NOMO-1 treated with DMSO at 0.1 percent for 48 hours (cell line): ENCODE data around the gene NUP85.
A peak's percentile ranks its signal among the peaks of the same experiment; 100 is the strongest.
"Not testable (repeated sequence)": the region's sequence is repeated elsewhere in the genome, so short reads cannot be mapped to it uniquely, and the experiment has no call there.

Experiments used
- DNase-seq: peaks from one replicate; lab custom pipeline; 2025; ENCODE audit not compliant: unreplicated experiment; lab: John Stamatoyannopoulos, UW

Gene NUP85

GRCh38 chr17:75266316-75267152 is 61.1 kb downstream of the NUP85 start:
- no peak for DNase-seq

GRCh38 chr17:75267153-75267410 is 61.6 kb downstream of the NUP85 start:
- DNase-seq, result no peak

GRCh38 chr17:75267411-75268232 is 62.1 kb downstream of the NUP85 start:
- no peak for DNase-seq

- DNase-seq, result no peak
These were observed 64.4 kb downstream of the NUP85 start for GRCh38 chr17:75269844-75270217.

- peak; percentile 70 for DNase-seq
These were observed 64.9 kb downstream of the NUP85 start for GRCh38 chr17:75270218-75270965.

- DNase-seq, result no peak
These were observed 65.4 kb downstream of the NUP85 start, which contains the start of gene MIF4GD for GRCh38 chr17:75270966-75271232. Gene MIF4GD (minus strand): TSS chr17:75271231. CDS start chr17:75270195, 1,036 bp downstream.

GRCh38 chr17:75271233-75271954 is 65.9 kb downstream of the NUP85 start:
- peak; percentile 73 for DNase-seq

- DNase-seq, result no peak
These were observed 66.7 kb downstream of the NUP85 start for GRCh38 chr17:75271955-75272847.

- no peak for DNase-seq
These were observed 67.3 kb downstream of the NUP85 start for GRCh38 chr17:75272848-75273184.

- no peak for DNase-seq
These were observed 68.7 kb downstream of the NUP85 start for GRCh38 chr17:75273977-75274708.

- no peak for DNase-seq
These were observed 72.2 kb downstream of the NUP85 start for GRCh38 chr17:75277664-75278071.

GRCh38 chr17:75280189-75280588 is 74.7 kb downstream of the NUP85 start:
- not testable (repeated sequence) for DNase-seq

GRCh38 chr17:75285123-75285522 is 79.6 kb downstream of the NUP85 start:
- no peak for DNase-seq
